ENCODE data around the gene MBD4. TPM values are rescaled to one million over a fixed set of nuclear protein-coding genes. Genes with fewer than 3 reads are reported as not detected.

MBD4 gene
- total RNA-seq, 1 experiment from 2014 or later: 25.1 TPM

DNA sequence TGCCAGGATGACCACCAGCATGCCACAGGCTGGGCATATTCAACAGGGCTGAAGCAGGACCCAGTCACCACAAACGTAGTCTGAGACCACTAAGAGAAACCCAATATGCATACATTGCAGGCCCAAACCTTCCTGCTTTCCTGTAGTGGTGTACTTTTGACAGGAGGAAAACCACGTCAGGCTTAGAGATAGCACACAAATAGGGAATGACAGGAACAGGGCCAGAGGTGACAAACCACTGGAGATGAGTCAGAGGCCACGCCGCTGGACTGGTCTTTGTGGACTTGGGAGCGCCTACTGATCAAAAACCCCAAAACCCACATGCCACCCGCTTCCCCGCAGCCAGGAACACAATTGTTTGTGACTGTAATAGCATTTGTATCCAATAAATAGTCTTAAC is 7.7 kb downstream of the MBD4 start:
- H3K27me3 ChIP-seq (ENCODE audit: control insufficient read depth, insufficient read depth, low read length): peaks cover 9% of the 10 kb centered on the region
- peaks cover 32% of the 10 kb centered on the region for H3K36me3 ChIP-seq (replicated peaks; ENCODE audit: control insufficient read depth, insufficient read depth, low read length)
- no peak overlapping the region for H3K4me3 ChIP-seq (ENCODE audit: insufficient read depth, low read depth, low read length)
- no peak for DNase-seq

DNA sequence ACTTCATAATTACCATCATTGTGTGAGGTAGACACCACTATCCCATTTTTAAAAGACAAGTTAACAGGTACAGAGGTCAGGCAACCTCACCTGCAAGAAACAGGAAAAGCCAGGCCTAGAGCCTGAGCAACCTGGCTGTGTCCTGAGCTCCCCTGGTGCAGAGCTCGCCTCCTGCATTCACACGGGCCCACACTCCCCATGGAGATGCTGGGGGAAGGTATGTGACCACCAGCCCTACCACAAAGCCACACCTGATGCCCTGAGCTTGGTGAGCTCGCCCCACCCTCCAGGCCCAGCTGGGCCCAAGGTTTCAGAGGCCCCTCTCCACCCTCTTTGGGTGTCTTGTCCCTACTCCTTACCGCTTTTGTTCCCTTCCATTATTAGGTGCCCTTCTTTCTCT is 10.1 kb downstream of the MBD4 start:
- Histone ChIP-seq H3K4me3 (ENCODE audit: insufficient read depth, low read depth, low read length) (no peak overlapping the region), H3K36me3 (replicated peaks; ENCODE audit: control insufficient read depth, insufficient read depth, low read length) (peaks cover 23% of the 10 kb centered on the region), H3K27me3 (ENCODE audit: control insufficient read depth, insufficient read depth, low read length) (peaks cover 9% of the 10 kb centered on the region)
- DNase-seq: peak; percentile 57

DNA sequence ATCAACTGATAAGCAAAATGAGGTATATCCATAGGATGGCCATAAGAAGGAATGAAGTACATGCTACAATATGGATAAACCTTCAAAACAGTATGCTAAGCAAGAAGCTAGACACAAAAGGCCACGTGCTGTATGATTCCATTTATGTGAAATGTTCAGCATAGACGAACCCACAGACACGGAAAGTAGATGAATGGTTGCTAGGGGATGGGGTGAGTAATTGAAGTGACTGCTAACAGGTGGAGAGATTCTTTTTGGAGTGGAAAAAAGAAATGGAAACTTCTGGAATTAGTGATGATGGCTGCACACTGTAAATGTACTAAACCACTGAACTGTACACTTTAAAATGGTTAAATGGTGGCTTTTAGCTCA is 10.7 kb downstream of the MBD4 start:
- H3K4me3 ChIP-seq (ENCODE audit: insufficient read depth, low read depth, low read length): no peak overlapping the region
- DNase-seq: no peak

DNA sequence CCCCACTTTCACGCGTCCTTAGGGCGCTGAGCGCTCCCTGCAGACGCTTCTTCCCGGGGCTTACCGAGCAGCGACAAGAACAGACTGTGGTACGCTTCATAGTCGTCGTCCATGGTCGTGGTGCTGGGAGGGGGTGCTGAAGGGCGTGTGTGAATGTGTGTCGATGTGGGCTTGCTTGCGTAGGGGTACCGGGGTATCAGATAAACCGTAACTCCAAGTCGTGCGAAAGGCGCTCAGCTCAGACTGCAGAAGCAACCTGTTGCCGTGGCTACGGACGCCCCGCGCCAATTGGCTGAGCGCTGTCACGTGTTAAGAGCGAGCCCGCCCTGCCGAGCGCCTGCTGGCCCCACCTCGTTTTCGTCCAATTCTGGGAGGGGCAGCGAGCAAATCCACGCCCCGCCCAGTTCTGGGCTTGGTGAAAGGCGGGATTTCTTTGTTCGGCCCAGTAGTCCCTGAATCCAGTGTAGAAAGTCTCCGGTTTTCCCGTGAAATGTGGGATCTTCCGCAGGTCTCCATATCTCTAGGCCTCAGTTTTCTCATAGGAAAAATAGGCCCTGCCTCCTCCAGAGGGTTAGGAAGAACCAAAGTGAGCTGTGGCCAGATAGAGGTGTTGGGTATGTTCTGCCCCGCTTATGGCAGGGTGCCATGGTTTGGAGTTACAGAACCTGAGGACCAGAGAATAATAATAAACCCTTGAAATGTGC is 11.2 kb downstream of the MBD4 start, which contains the start of gene EFCAB12:
EFCAB12 (minus strand) TSS at position 261 of the 704 bp plus-strand sequence; CDS start at position 113, 148 bp downstream.
- Histone ChIP-seq H3K4me3 (ENCODE audit: insufficient read depth, low read depth, low read length) (peak within 1 kb of the TSS; percentile 53), H3K27me3 (ENCODE audit: control insufficient read depth, insufficient read depth, low read length) (peaks cover 9% of the 10 kb centered on the region), H3K36me3 (replicated peaks; ENCODE audit: control insufficient read depth, insufficient read depth, low read length) (peaks cover 17% of the 10 kb centered on the region)
- DNase-seq: peak; percentile 92

More for the DNA sequence above, 10.7 kb downstream of the MBD4 start:
- H3K27me3 ChIP-seq (ENCODE audit: control insufficient read depth, insufficient read depth, low read length): peaks cover 9% of the 10 kb centered on the region
- H3K36me3 ChIP-seq (replicated peaks; ENCODE audit: control insufficient read depth, insufficient read depth, low read length): peaks cover 21% of the 10 kb centered on the region

DNA sequence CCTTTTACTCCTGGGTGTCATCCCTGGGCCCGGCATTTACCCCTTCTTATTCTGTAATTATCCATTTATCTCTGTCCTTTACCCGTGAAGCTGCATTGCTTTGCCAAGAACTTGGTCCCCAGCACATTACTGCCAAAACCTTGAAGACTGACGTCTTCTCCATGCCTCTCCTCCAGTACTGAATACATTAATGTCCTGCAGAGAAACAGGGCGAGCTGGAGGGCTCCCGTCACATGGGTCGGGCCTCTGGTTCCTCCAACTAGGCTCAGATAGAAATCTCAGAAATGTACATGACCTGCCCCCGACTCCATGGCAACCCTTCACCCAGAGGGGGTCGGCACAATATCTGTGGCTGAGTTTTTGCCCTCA is 11.8 kb downstream of the MBD4 start:
- DNase-seq: peak; percentile 46
- Histone ChIP-seq H3K36me3 (replicated peaks; ENCODE audit: control insufficient read depth, insufficient read depth, low read length) (peaks cover 14% of the 10 kb centered on the region), H3K4me3 (ENCODE audit: insufficient read depth, low read depth, low read length) (peak overlapping the region; percentile 53), H3K27me3 (ENCODE audit: control insufficient read depth, insufficient read depth, low read length) (peaks cover 9% of the 10 kb centered on the region)

DNA sequence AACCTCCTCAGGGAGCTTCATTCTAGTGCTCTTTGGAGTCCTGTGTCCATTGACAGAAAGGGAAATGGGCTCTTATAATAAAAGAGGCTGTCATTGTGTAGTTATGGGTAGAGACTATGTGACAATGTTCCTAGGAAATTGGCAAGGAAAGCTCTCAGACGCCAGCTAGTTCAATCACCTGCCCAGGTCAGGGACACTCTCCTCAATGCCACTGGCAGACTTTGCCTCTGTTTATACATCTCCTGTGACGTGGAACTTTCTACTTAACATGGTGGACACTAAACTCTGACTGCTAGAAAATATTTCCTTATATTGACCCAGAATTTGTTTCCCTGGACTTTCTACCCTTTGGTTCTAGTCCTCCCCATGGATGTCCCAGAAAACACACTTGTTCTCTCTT is 14.1 kb downstream of the MBD4 start:
- Histone ChIP-seq H3K36me3 (replicated peaks; ENCODE audit: control insufficient read depth, insufficient read depth, low read length) (peaks cover under 1% of the 10 kb centered on the region; the same call in 1 of the 2 replicates), H3K4me3 (ENCODE audit: insufficient read depth, low read depth, low read length) (no peak overlapping the region), H3K27me3 (ENCODE audit: control insufficient read depth, insufficient read depth, low read length) (peaks cover 9% of the 10 kb centered on the region)
- no peak for DNase-seq

DNA sequence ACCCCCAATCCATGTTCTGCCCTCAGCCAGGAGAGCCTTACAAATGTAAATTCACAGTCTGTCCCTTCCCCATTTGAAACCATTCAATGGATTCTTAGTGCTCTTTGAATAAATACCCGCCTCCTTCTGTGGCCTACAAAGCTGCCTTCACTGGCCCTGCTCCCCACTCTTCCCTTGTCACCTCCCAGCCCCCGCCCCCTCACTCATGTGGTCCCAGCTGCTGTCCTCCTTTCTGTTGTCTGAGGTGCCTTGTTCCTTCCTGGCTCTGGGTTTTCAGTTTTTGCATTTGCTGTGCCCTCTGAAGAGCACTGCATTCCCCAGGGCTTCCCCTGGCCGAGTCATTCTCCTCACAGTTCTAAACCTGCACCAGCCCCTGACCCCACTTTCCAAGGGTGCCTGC is 14.5 kb downstream of the MBD4 start:
- Histone ChIP-seq H3K4me3 (ENCODE audit: insufficient read depth, low read depth, low read length) (no peak overlapping the region), H3K36me3 (replicated peaks; ENCODE audit: control insufficient read depth, insufficient read depth, low read length) (no peaks in the 10 kb centered on the region), H3K27me3 (ENCODE audit: control insufficient read depth, insufficient read depth, low read length) (peaks cover 9% of the 10 kb centered on the region)
- DNase-seq: peak; percentile 47

DNA sequence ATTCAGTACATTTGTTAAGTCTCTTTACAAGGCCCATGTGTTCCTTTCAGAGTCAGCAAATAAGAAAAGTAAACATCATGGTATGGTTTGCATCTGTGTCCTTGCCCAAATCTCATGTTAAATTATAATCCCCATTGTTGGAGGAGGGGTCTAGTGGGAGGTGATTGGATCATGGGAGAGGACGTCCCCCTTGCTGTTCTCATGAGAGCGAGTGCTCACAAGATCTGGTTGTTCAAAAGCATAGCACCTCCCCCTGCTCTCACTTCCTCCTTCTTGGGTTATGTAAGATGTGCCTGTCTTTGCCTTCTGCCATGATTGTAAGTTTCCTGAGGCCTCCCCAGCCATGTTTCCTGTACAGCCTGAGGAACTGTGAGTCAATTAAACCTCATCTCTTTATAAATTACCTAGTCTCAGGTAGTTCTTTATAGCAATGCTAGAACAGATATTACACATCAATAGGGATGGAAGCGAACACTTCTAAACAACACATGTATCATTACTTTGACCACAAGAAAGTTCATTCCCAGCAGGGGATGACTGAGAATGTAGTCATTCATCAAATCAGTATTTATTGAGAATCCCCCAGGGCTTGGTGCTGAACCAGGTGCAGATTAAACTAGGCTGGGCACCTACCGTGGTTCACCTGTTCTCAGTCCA is 15.4 kb downstream of the MBD4 start:
- DNase-seq: no peak
- Histone ChIP-seq H3K4me3 (ENCODE audit: insufficient read depth, low read depth, low read length) (no peak overlapping the region), H3K36me3 (replicated peaks; ENCODE audit: control insufficient read depth, insufficient read depth, low read length) (no peaks in the 10 kb centered on the region), H3K27me3 (ENCODE audit: control insufficient read depth, insufficient read depth, low read length) (peaks cover 9% of the 10 kb centered on the region)

DNA sequence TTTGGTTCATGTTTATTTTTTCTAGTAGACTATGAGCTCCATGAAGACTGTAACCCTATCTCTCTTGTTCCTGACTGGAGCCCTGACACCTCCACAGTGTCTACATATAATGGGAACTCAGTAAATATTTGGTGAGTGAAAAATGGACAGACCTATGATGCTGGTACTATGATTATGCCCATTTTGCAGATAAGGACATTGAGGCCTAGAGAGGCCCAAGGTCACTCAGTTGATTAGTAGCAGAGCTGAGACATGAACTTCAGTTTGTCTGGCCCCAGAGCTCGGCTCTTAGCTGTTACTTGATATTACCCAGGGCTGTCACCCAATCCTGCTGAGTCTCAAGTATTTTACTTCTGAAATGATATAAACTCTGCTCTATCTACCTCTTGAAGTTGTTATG is 16.9 kb downstream of the MBD4 start:
- H3K36me3 ChIP-seq (replicated peaks; ENCODE audit: control insufficient read depth, insufficient read depth, low read length): no peaks in the 10 kb centered on the region
- peaks cover 5% of the 10 kb centered on the region for H3K27me3 ChIP-seq (ENCODE audit: control insufficient read depth, insufficient read depth, low read length)
- DNase-seq: no peak

DNA sequence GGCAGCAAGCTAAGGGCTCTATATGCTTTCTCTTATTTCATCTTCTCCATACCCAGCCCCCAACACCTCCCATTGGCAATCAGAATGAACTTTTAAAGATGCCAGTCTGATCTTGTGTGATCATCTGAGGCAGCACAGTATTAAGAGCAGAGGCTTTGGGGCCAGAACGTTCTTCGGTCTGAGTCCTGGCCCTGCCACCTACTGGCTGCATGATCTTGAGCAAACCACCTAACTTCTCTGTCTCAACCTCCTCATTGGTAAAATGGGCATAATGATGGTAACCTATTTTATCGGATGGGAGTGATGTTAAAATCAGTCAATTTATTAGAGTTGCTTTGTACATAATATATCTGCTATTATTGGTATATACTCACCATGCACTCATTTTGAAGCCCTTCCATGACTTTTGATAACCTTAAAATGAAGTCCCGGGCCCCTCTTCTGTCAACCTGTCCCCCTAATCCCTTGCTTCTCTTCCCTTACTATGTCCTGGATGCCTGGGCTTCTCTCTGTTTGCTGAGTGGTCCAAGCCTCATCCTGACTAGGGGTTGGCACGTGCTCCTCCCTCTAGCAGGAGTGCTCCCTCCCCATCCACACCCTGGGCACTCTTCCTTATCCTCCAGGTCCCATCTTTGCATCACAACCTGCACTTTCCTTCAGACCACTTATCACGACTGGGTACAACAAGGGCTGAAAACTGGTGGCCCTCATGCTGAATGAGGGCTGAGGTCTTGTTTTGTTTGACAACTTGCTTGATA is 17.6 kb downstream of the MBD4 start:
- DNase-seq: no peak
- Histone ChIP-seq H3K27me3 (ENCODE audit: control insufficient read depth, insufficient read depth, low read length) (no peaks in the 10 kb centered on the region), H3K36me3 (replicated peaks; ENCODE audit: control insufficient read depth, insufficient read depth, low read length) (no peaks in the 10 kb centered on the region)

More for the DNA sequence above, 16.9 kb downstream of the MBD4 start:
- H3K4me3 ChIP-seq (ENCODE audit: insufficient read depth, low read depth, low read length): no peak overlapping the region

DNA sequence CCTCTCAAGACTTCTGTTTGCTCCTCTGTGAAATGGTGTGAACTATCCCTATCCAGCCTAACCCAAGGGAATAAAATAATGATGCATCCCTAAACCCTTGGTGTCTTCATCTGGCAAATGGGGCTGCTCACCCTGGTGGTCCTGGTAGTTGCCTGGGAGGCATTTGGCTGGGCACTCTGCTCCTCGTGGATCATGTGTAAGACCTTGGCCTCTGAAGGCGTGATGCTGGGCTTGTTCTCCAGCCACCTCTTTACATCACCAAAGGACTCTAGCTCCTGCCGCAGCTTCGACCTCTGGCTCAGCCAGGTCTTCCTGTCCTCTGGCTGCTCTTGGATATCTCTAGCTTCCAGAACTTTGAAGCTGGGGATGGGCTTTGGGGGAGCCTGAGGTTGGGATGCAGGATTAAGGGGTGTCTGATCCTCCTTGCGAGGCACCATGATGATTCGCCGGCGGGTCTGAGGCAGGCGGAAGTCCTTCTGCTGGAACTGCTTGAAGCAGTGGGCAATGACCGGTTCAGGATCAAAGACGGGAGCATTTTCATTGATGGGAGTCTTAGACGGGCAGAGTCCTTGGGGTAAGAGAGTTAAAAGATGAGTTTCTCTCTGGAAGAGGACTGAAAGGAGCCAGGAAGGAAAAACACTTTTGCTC is 18.4 kb downstream of the MBD4 start:
- no peaks in the 10 kb centered on the region for H3K27me3 ChIP-seq (ENCODE audit: control insufficient read depth, insufficient read depth, low read length)
- H3K4me3 ChIP-seq (ENCODE audit: insufficient read depth, low read depth, low read length): no peak overlapping the region
- H3K36me3 ChIP-seq (replicated peaks; ENCODE audit: control insufficient read depth, insufficient read depth, low read length): no peaks in the 10 kb centered on the region
- no peak for DNase-seq

More for the DNA sequence above, 17.6 kb downstream of the MBD4 start:
- no peak overlapping the region for H3K4me3 ChIP-seq (ENCODE audit: insufficient read depth, low read depth, low read length)

DNA sequence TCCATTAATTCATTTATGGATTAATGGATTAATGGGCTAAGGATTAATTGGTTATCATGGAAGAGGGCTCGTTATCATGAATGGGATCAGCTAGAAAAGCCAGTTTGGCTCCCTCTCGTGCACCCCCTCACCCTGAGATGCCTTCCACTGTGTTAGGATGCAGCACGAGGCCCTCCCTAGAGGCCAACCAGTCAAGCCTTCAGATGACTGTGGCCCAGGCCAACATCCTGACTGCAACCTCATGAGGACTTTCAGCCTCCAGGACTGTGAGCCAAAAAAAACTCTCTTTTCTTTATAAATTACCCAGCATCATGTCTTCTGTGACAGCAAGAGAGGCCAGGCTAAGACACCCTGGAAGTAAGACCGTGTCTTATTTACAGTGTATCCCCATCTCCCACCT is 20.3 kb downstream of the MBD4 start:
- no peak for DNase-seq
- no peak overlapping the region for H3K4me3 ChIP-seq (ENCODE audit: insufficient read depth, low read depth, low read length)

DNA sequence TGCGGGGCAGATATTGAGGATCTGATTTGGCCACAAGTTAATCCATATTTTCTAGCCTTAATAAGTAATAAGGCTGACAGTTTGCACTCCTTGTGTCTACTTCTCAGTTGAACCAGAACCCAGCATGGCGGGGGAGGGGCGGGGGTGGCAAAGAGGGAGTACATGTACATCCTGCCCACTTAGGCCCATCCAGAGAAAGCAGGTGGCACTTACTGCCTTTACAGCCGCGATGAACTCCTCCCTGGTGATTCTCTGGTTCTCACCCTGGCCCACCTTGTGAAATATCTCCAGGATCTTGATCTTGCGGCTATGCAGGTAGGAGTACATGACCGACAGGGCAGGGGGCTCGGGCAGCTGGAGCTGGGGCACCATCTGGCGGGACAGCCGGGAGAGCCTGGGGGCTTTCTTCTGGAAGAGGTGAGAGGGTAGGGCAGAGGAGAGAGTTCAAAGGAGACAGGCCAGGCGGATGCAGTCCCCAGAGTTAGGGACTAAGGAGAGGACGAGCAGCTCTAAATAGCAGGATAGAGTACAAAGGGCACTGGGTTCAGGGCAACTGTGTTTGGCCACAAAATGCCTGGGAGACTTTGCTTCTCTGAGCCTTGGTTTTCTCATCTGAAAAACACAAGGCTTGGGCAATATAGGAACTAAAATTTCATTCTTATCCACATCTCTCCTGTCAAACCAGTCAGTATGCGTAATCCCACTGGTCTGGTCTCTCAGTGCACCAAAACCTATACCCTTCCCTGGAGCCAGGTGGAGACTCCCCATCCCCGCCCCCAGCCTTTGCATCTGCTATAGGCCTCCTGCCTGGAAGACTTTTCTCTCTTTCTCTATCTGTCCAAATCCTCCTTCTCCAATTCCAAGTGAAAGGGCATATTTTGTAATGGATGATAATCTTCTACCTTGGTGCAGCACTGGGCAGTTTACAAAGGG is 21.4 kb downstream of the MBD4 start:
- no peaks in the 10 kb centered on the region for H3K36me3 ChIP-seq (replicated peaks; ENCODE audit: control insufficient read depth, insufficient read depth, low read length)
- H3K4me3 ChIP-seq (ENCODE audit: insufficient read depth, low read depth, low read length): no peak overlapping the region
- DNase-seq: peak; percentile 64
- no peaks in the 10 kb centered on the region; the same call in 1 of the 2 replicates for H3K27me3 ChIP-seq (ENCODE audit: control insufficient read depth, insufficient read depth, low read length)

More for the DNA sequence above, 20.3 kb downstream of the MBD4 start:
- H3K27me3 ChIP-seq (ENCODE audit: control insufficient read depth, insufficient read depth, low read length): no peaks in the 10 kb centered on the region
- no peaks in the 10 kb centered on the region for H3K36me3 ChIP-seq (replicated peaks; ENCODE audit: control insufficient read depth, insufficient read depth, low read length)
